Heart right ventricle (tissue), 16 donors: ENCODE results near the gene ARID5B. TPM values are rescaled to one million over a fixed set of nuclear protein-coding genes. Genes with fewer than 3 reads are reported as not detected.
A peak's percentile ranks its signal among the peaks of the same experiment; 100 is the strongest.

Experiments
- ATAC-seq, 8 donors: fragments of 200-7000 bp; cut with Tn5 transposase; one replicate each; pipeline ENCODE4 v1.9.1; 2020; ENCODE audit warnings: mild to moderate bottlenecking in 8 of 8, moderate library complexity in 8 of 8, moderate number of reproducible peaks in 1 of 8
- DNase-seq, 2 donors: peaks; one replicate each; pipeline ENCODE4 v3.0.0-alpha.2; 2020
- H3K27ac ChIP-seq, 10 donors: fragments of 200-600 bp; sonication (generic) in 2 of 10; one replicate each; pipeline versions ENCODE4 v1.5.0 to v1.8.0; 2020 to 2022; ENCODE audit warnings: mild to moderate bottlenecking in 3 of 10
- H3K27me3 ChIP-seq, 7 donors: fragments of 200-600 bp; one replicate each; pipeline ENCODE4 v1.8.0; 2021 to 2022; ENCODE audit warnings: mild to moderate bottlenecking in 2 of 7
- H3K36me3 ChIP-seq, 9 donors: fragments of 200-600 bp; sonication (generic) in 1 of 9; one replicate each; pipeline versions ENCODE4 v1.5.0 to v1.8.0; 2020 to 2022; ENCODE audit warnings: mild to moderate bottlenecking in 2 of 9
- H3K4me1 ChIP-seq, 9 donors: fragments of 200-600 bp; sonication (generic) in 1 of 9; one replicate each; pipeline versions ENCODE4 v1.5.0 to v1.8.0; 2020 to 2022; ENCODE audit warnings: mild to moderate bottlenecking in 4 of 9
- H3K4me3 ChIP-seq, 10 donors: fragments of 200-600 bp; sonication (generic) in 2 of 10; one replicate each; pipeline versions ENCODE4 v1.5.0 to v1.8.0; 2020 to 2022; ENCODE audit warnings: mild to moderate bottlenecking in 7 of 10, moderate library complexity in 2 of 10
- H3K9me3 ChIP-seq, 11 donors: fragments of 200-600 bp in 10 of 11; sonication (generic) in 2 of 11; one replicate each; pipeline versions ENCODE4 v1.5.0 to v1.8.0; 2013 to 2022; ENCODE audit warnings: mild to moderate bottlenecking in 2 of 11, control low read depth in 1 of 11, moderate library complexity in 1 of 11
- CTCF ChIP-seq, 9 donors: fragments of 200-600 bp; sonication (generic) in 2 of 9; IDR thresholded peaks; one replicate each; pipeline versions ENCODE4 v1.5.0 to v1.8.0; 2021 to 2022; ENCODE audit warnings: antibody characterized with exemption in 9 of 9, mild to moderate bottlenecking in 5 of 9, moderate library complexity in 1 of 9
- WGBS, 2 donors: extraction: QIAGEN DNeasy Blood & Tissue Kit; methylation state at CpG; one replicate each; pipeline ENCODE4 v1.1.7; 2013; ENCODE audit warnings: inconsistent platforms in 1 of 2; 5-methylcytosine and 5-hydroxymethylcytosine counted together
- intact Hi-C, 10 donors: fragments of 100-400 bp; cut with DNase I; formaldehyde crosslinking; loops; one replicate each; pipeline versions ENCODE4 v1.11.1 to v1.14.2; 2022
- polyA plus RNA-seq, 2 donors: library from polyadenylated mRNA; stranded (reverse); fragments of 200-250 nt; gene quantifications; one replicate each; pipeline ENCODE4 v1.2.3, GENCODE V29; 2013
- total RNA-seq, 10 donors: library from RNA; stranded (reverse); fragmentation: NEBNext Ultra II Directional in 3 of 10; extraction: Animal tissue kit (Norgen Biotek cat#: 25700) in 3 of 10; gene quantifications; one replicate each; pipeline versions ENCODE4 v1.2.1 to v1.2.4, GENCODE V29; 2021 to 2023
- donor health status: Arrhythmogenic right ventricular cardiomyopathy.
- donor health status: ischemic (EF 13 %, LVEDD 7.1; RV severe dilation, severe dysfunction).
- donor health status: healthy with polysubstance abuse.
- donor health status: DM: no; HTN: yes; CAD: no.
- donor health status: DM: no; HTN: no; CAD: no.
- donor health status: ischemic (EF 25% LVEDD 6.9; RV normal size, moderate dysfunction).
- donor health status: ischemic (EF 25% LVEDD 5.7; RV mildly dilated, moderate dysfunction).
- donor health status: healthy.
- donor health status: DM: yes; HTN: yes; CAD: no.
- donor health status: Ischemic cardiomyopathy.
- donor health status: ischemic (EF 35%, LVEDD 5.7; RV mildly dilated, moderate dysfunction).
- donor health status: nonischemic (EF 11% LVEDD 7.7; RV severe dilation, severe dysfunction).
- donor health status: DM: yes; HTN: yes; CAD: no.
- donor health status: PGD.
- donor health status: ischemic (EF 29% LVEDD 5.4; RV normal size, mild dysfunction).
- donor health status: nonischemic (EF 23%, LVEDD 6.1; RV moderate dilation, normal function).

The ARID5B gene
- total and polyA plus RNA-seq, 12 donors: 5.3 to 108 (median 25.5) TPM

- H3K4me1 ChIP-seq: peaks cover 0 to 55% (median 37%) of the 10 kb centered on the region in 9 donors
- 96 to 97% methylated on average over 4 of the region's 4 CpGs for WGBS, 2 donors
Observed at GRCh38 chr10:61967298-61967697, 65.8 kb downstream of the ARID5B start.

GRCh38 chr10:61970182-61971002, 68.9 kb downstream of the ARID5B start:
- WGBS, 2 donors: 62% methylated on average over 6 of the region's 6 CpGs
- peak in 1 of 8 donors; percentile 36 for ATAC-seq
- intact Hi-C loops: loop anchor here in 3 of 10 donors (2.0 to 5.0 kb wide), 2 partner anchors 68 to 72 kb away; partner anchors contain the start of gene ARID5B (in 2 of the 3)
- Histone ChIP-seq H3K4me3 (no peak overlapping the region), H3K27me3 (no peaks in the 10 kb centered on the region), H3K27ac (peak overlapping the region in 9 of 10 donors; percentile 13 to 71 (median 52)), H3K9me3 (peaks cover 0 to 10% (median 0%) of the 10 kb centered on the region in 11 donors), H3K4me1 (peaks cover 9 to 68% (median 45%) of the 10 kb centered on the region in 9 donors), H3K36me3 (no peaks in the 10 kb centered on the region)
- no peak for DNase-seq
- TF ChIP-seq CTCF (IDR thresholded peaks at IDR 0.05): no peak

More at GRCh38 chr10:61967298-61967697, 65.8 kb downstream of the ARID5B start:
- Histone ChIP-seq H3K27ac (no peak overlapping the region), H3K9me3 (peaks cover 0 to 10% (median 0%) of the 10 kb centered on the region in 11 donors), H3K4me3 (no peak overlapping the region), H3K27me3 (no peaks in the 10 kb centered on the region), H3K36me3 (no peaks in the 10 kb centered on the region)
- no peak for TF ChIP-seq CTCF (IDR thresholded peaks at IDR 0.05)
- intact Hi-C loops: loop anchor here in 1 of 10 donors (10.0 kb wide), 1 partner anchor 62 kb away; the partner anchor contains the start of gene ARID5B
- ATAC-seq: no peak
- DNase-seq: no peak

- Histone ChIP-seq H3K4me3 (no peak overlapping the region), H3K27me3 (no peaks in the 10 kb centered on the region), H3K36me3 (no peaks in the 10 kb centered on the region), H3K27ac (peak overlapping the region in 8 of 10 donors; percentile 38 to 71 (median 54)), H3K9me3 (peaks cover 0 to 6% (median 0%) of the 10 kb centered on the region in 11 donors), H3K4me1 (peaks cover 9 to 74% (median 45%) of the 10 kb centered on the region in 9 donors)
- DNase-seq (no peak), ATAC-seq (no peak)
- intact Hi-C loops: loop anchor here in 3 of 10 donors (2.0 to 5.0 kb wide), 2 partner anchors 69 to 72 kb away; partner anchors contain the start of gene ARID5B (in 2 of the 3)
- no peak for TF ChIP-seq CTCF (IDR thresholded peaks at IDR 0.05)
Observed at GRCh38 chr10:61971003-61971325, 69.5 kb downstream of the ARID5B start.

- TF ChIP-seq CTCF (IDR thresholded peaks at IDR 0.05): no peak
- no peak overlapping the region for H3K4me3 ChIP-seq
- WGBS, 2 donors: 66 to 76% methylated on average over 2 of the region's 2 CpGs
- no peaks in the 10 kb centered on the region for H3K36me3 ChIP-seq
- H3K4me1 ChIP-seq: peaks cover 9 to 76% (median 45%) of the 10 kb centered on the region in 9 donors
- intact Hi-C loops: loop anchor here in 3 of 10 donors (2.0 to 5.0 kb wide), 2 partner anchors 30 to 71 kb away; partner anchors contain the start of gene ARID5B (in 2 of the 3)
- ATAC-seq (peak in 4 of 8 donors; percentile 10 to 58 (median 30)), DNase-seq (no peak)
- H3K27me3 ChIP-seq: no peaks in the 10 kb centered on the region
- peaks cover 0 to 10% (median 0%) of the 10 kb centered on the region in 11 donors for H3K9me3 ChIP-seq
- H3K27ac ChIP-seq: peak overlapping the region in 4 of 10 donors; percentile 1 to 72 (median 60)
Observed at GRCh38 chr10:61973169-61973568, 71.7 kb downstream of the ARID5B start.
